Thyroid gland (tissue), 4 donors: Measurements from ENCODE around the gene ENAH.

Experiments used
- CTCF ChIP-seq, 6 experiments: fragments of 200-600 bp in 3 of 6; fragments of 450-650 bp in 3 of 6; sonication (generic) in 3 of 6; IDR thresholded peaks; one replicate each; pipeline ENCODE4 v1.5.1; 2016 to 2019; ENCODE audit warnings: antibody characterized with exemption in 6 of 6, mild to moderate bottlenecking in 2 of 6, inconsistent platforms in 1 of 6, moderate library complexity in 1 of 6
- POLR2A ChIP-seq, 2 donors: fragments of 450-650 bp; IDR thresholded peaks; one replicate each; pipeline ENCODE4 v1.6.1; 2017; ENCODE audit warnings: antibody characterized with exemption in 2 of 2, mild to moderate bottlenecking in 2 of 2, moderate library complexity in 1 of 2

- TF ChIP-seq CTCF (IDR thresholded peaks at IDR 0.05) (no peak), POLR2A (IDR thresholded peaks at IDR 0.05) (no peak)
Measured at GRCh38 chr1:225509376-225509707, 143.6 kb downstream of the ENAH start.
